ENCODE measurements around the gene DDOST.

DNA sequence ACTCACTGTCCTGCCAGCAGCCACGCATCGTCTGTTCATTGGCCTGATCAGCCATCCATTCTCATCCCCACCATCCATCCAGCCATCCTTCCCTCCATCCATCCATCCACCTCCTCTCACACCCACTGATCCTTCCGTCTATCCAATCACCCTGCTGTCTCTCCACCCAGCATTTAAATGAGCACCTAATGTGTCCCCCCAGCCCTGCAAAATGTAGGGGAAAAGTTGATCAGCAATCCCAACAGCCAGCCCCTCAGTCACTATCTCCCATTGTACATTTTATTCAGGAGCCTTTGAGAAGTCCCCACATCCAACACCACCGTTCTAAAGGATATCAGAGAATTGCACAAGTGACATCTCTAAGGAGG, 11.1 kb upstream of the DDOST start:
- TF ChIP-seq, protein P1, sequence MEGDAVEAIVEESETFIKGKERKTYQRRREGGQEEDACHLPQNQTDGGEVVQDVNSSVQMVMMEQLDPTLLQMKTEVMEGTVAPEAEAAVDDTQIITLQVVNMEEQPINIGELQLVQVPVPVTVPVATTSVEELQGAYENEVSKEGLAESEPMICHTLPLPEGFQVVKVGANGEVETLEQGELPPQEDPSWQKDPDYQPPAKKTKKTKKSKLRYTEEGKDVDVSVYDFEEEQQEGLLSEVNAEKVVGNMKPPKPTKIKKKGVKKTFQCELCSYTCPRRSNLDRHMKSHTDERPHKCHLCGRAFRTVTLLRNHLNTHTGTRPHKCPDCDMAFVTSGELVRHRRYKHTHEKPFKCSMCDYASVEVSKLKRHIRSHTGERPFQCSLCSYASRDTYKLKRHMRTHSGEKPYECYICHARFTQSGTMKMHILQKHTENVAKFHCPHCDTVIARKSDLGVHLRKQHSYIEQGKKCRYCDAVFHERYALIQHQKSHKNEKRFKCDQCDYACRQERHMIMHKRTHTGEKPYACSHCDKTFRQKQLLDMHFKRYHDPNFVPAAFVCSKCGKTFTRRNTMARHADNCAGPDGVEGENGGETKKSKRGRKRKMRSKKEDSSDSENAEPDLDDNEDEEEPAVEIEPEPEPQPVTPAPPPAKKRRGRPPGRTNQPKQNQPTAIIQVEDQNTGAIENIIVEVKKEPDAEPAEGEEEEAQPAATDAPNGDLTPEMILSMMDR (conservative IDR thresholded peaks at IDR 0.05; ENCODE audit: low read depth in 2 of 2), result no peak
- TF ChIP-seq EZH2phosphoT487 (IDR thresholded peaks at IDR 0.05; ENCODE audit: unreplicated experiment) (no peak), ZNF114 (CRISPR knock-in tag; IDR thresholded peaks at IDR 0.05) (no peak), EZH2 (IDR thresholded peaks at IDR 0.05; ENCODE audit: low read depth, unreplicated experiment) (no peak), POLR2AphosphoS5 (IDR thresholded peaks at IDR 0.05; ENCODE audit: low read depth) (no peak), CREB1 (CRISPR knock-in tag; IDR thresholded peaks at IDR 0.05; ENCODE audit: low read depth) (no peak), NANOG (IDR thresholded peaks at IDR 0.05; ENCODE audit: borderline replicate concordance) (no peak), STAT1 (IDR thresholded peaks at IDR 0.05; ENCODE audit: unreplicated experiment) (no peak), JUNB (IDR thresholded peaks at IDR 0.05; ENCODE audit: unreplicated experiment) (no peak), ZNF331 (CRISPR knock-in tag; IDR thresholded peaks at IDR 0.05; ENCODE audit: low read depth) (no peak)
- TF ChIP-seq, protein P2, sequence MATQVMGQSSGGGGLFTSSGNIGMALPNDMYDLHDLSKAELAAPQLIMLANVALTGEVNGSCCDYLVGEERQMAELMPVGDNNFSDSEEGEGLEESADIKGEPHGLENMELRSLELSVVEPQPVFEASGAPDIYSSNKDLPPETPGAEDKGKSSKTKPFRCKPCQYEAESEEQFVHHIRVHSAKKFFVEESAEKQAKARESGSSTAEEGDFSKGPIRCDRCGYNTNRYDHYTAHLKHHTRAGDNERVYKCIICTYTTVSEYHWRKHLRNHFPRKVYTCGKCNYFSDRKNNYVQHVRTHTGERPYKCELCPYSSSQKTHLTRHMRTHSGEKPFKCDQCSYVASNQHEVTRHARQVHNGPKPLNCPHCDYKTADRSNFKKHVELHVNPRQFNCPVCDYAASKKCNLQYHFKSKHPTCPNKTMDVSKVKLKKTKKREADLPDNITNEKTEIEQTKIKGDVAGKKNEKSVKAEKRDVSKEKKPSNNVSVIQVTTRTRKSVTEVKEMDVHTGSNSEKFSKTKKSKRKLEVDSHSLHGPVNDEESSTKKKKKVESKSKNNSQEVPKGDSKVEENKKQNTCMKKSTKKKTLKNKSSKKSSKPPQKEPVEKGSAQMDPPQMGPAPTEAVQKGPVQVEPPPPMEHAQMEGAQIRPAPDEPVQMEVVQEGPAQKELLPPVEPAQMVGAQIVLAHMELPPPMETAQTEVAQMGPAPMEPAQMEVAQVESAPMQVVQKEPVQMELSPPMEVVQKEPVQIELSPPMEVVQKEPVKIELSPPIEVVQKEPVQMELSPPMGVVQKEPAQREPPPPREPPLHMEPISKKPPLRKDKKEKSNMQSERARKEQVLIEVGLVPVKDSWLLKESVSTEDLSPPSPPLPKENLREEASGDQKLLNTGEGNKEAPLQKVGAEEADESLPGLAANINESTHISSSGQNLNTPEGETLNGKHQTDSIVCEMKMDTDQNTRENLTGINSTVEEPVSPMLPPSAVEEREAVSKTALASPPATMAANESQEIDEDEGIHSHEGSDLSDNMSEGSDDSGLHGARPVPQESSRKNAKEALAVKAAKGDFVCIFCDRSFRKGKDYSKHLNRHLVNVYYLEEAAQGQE (IDR thresholded peaks at IDR 0.05; ENCODE audit: unreplicated experiment), result no peak

Measured in GM23338 (cell line).